Cardiac septum (tissue), 1 donor: ENCODE measurements around the gene LATS2. TPM values are rescaled to one million over a fixed set of nuclear protein-coding genes. Genes with fewer than 3 reads are reported as not detected.
A peak's percentile ranks its signal among the peaks of the same experiment; 100 is the strongest.

Experiments used
- DNase-seq: peaks from one replicate; pipeline ENCODE4 v3.0.0-alpha.2; 2020; ENCODE audit warnings: low spot score
- intact Hi-C: fragments of 100-400 bp; cut with DNase I; formaldehyde crosslinking; loops from one replicate; pipeline ENCODE4 v1.14.0; 2022
- total RNA-seq: library from RNA; stranded (reverse); fragmentation: NEBNext Ultra II Directional; extraction: Animal tissue kit (Norgen Biotek cat#: 25700); gene quantifications from one replicate; pipeline ENCODE4 v1.2.1, GENCODE V29; 2021
- donor health status: DM: no; HTN: no; CAD: no.

Gene LATS2
- total RNA-seq, 1 donor from 2014 or later = 27.8 TPM

DNA sequence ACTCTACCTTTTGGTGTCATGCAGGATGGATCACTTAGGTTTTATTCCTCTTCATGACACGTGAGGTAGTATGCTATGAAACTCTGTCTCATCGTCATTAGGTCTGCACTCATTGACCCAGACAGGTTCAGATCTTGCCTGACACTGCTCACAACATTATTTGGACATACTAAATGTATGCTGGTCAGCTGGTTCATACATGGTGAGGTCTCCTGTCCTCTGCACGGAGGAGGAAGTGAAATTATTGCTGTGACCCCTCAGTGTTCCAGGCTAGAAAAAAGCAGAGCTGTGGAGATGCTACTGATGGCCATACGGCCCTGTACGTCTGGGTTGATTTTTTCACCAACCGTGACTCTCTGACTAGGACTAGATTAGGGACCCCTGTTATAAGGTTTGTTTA is 35.8 kb downstream of the LATS2 start:
- intact Hi-C loops = no loop called here
- no peak for DNase-seq

DNA sequence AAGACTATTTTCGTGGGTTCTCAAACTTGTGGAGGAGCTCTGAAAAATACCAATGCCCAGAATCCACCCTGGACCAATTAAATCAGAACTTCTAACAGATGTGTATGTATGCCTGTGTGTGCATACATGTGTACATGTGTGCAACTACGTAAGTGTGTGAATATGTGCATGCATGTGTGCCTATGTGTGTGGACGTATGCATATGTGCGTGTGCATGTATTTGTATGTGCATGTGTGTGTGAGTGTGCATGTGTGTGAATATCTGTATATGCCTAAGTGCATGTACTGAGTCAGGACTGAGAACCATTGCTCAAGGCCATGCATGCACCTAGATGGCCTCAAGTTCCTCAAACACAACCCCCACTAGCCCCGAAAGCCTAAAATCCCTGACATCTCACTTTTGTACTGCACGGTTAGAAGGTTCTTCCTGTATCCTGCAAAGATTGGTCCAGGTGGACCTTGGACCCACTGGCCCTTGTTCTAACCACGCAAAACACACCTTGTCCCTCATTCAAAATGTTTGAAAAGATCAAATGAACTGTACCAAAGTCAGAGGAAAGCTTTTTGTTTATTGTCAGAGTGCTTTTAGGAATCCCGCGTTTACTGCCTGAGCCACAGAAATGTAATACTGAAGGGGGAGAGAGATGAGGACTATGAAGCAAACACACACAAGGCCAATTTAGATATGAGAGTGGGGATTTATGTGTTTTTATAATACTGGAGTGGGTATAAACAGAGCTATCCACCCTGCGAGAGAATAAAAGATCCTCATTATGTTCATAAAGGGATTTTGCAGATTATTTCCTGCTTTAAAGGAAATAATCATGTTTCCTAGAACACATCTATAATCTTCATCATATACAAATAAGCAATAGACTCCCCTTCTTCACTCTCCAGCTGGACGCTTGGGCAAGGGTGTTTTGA is 39.1 kb downstream of the LATS2 start:
- no peak for DNase-seq
- intact Hi-C loops = no loop called here

DNA sequence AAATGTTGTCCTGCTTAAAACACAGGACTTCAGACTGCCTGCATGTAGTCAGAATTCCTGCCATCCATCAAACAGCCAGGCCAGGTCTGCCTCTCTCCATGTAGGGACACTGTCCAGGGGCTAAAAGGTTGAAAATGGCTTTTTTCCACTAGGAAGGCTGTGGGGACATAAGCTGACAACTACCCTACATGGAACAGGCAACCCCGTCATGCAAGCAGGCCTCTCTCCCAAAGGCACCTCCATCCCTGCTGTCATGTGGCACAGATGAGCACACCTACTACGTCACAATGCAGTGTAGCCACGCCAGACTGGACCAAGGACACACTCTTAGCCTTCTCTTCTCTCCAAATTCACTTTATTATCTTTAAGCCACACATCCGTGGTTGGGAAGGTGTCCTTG is 40.8 kb downstream of the LATS2 start:
- intact Hi-C loops = no loop called here
- DNase-seq = no peak

DNA sequence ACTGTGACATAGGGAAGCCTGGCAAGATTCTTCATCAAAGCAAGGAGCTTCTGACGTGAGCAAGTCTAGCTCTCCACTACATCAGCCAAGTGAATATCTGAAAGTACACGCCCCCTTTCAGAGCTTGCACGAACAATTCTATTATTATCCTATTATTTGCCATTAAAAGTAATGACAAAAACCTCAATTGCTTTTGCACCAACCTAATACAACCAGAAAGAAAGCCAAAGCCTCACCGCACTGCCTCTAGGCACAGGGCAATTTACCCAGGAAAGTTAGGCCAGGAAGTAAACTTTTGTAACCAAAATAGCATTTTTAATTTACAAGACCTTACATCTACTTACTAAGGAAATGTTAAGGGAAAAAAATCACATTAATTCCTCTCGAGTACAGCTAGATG is 41.2 kb downstream of the LATS2 start:
- intact Hi-C loops = no loop called here
- no peak for DNase-seq

DNA sequence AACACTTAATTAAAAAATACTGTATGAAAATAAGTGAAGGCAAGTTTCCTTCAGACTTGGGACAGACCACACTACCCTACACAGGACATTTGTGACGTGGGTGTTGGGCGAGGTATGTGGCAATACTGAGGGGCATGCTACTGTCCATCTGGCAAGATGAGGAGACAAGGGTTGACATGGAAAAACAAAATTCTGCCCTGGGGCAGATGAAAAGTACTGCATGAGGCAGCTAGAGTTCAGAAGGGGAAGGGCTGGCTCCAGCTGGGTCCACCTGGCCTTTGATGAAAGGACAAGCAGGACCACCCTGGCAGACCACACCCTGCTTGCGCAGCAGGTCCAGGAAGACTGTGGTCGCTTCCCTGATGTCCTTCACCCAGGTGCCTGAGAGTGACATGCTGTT is 43.2 kb downstream of the LATS2 start:
- intact Hi-C loops = no loop called here
- peak; percentile 70 for DNase-seq

DNA sequence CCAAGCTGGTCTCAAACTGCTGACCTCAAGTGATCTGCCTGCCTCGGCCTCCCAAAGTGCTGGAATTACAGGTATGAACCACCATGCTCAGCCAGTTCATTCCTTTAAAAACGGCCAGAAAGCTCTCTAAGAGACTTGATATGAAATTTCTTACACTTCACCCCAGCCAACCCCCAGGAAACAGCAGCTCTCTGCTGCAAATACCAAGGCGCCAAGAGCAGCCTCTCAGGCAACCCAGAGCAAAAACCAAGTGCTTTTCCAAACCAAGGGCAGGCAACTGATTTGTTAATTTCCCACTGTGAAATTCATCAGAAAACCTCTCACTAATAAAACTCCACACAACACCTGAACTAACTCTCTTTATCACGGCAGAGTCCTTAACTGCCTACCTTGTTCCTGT is 44.9 kb downstream of the LATS2 start:
- peak; percentile 27 for DNase-seq
- intact Hi-C loops = no loop called here

DNA sequence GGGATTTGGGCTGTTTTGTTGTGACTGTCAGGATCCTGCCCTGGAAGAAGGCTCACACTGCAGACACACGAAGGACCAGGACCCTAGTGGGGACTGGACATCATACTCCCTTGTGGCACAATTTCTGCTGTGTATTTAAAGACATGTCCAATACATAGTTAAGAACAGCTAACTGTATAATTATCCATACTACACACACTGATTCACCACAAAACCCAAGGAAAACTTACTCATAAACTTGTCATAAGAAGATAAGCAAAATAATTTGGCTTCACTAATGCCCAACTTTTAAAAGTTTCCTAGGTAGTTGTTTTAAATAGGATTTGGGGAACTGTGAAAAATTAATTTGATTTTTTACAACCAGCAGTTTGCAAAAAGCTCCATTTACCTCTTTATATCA is 46.1 kb downstream of the LATS2 start:
- intact Hi-C loops = no loop called here
- peak; percentile 14 for DNase-seq

DNA sequence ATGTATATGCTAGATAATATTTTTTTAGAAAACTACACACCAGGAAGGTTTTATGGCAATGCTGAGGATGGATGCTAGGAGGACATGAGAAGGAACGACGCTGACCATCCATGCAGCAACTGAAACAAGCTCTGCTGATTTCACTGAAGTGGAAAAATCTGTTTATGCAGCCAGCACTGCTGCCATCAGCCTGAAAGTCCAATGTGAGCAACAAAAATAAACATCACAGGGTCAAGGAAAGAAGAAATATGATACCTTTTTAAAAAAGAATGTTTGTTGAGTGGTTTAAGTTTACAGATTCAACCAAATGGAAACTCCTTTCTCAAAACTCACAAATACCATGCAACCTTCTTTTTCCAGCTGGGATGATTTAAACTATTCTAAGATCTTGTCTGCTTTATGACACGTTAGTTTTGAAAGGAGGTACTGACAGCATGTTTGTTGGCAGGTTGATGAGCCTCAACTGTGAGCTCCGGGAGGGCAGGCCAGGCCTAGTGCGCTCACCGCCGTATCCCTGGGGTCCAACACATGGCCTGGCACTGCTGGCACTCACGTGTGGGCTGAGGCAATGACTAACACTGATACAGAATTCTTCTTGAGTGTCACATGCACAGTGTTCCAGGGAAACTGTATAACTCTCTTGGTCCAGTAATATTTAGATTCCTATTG is 46.8 kb downstream of the LATS2 start:
- intact Hi-C loops = no loop called here
- DNase-seq = peak; percentile 79

DNA sequence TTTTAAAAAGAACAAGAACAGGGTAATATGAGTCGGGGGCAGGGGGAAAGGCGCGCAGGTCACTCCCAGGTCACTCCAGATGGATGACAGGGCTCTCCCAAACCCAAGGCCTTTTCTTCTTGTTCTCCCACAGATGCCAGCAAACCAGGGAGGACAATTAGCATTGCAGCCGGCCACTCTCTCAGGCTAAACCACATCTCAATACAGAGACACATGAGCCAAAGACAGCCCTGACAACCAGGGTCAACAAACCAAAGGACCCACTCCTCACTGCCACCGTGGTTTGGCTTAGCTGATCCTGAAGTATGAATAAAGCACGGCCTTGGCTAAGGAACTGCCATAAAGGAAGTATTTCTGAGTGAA is 47.3 kb downstream of the LATS2 start:
- peak; percentile 63 for DNase-seq
- intact Hi-C loops = no loop called here

DNA sequence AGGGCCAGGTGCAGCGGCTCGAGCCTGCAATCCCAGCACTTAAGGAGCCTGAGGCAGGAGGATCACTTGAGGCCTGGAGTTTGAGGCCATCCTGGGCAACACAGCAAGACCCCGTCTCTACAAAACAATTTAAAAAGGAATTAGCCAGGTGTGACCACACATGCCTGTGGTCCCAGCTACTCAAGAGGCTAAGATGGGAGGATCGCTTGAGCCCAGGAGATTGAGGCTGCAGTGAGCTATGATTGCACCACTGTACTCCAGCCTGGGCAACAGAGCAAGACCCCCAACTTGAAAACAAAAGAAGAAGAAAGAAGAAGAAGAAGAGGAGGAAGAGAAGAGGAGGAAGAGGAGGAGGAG is 47.7 kb downstream of the LATS2 start:
- DNase-seq = peak; percentile 19
- intact Hi-C loops = no loop called here

DNA sequence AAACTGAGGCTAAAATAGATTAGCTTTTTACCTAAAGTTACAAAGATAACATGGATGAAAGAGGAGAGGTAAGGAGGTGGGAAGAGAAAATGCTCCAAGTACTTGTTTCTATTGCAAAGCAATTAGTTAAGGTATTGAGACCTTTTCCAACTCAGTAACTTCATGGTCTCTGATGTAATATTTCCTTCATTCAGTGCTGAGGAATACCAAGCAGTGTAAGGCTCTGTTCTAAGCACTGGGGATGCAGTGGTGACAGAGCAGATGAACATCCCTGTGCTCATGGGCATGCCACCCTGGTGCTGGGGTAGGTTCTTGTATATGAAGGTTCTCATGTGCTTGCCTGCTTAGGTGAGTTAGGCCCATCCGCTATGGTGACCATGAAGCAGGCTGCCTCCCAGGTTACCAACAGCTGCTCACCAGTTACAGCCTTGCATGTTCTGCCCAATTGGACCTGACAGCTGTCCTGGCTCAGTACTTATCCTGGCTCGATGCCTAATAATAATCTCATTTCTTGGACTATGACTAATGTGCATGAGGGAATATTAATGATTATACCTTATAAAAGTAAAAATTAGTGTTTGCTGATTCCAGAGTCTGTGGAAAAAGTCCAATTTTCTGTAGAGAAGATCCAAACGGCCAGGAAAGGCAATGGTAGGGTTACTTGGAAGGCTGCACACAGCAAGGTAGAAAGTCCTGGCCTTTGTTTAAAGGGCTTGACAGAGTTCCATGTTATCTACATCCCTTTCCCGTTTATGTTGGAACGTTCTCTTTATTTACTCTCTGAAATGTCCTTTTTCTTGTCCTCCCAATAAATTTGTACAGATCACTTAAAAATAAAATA is 48.3 kb downstream of the LATS2 start:
- intact Hi-C loops = no loop called here
- DNase-seq = peak; percentile 69

DNA sequence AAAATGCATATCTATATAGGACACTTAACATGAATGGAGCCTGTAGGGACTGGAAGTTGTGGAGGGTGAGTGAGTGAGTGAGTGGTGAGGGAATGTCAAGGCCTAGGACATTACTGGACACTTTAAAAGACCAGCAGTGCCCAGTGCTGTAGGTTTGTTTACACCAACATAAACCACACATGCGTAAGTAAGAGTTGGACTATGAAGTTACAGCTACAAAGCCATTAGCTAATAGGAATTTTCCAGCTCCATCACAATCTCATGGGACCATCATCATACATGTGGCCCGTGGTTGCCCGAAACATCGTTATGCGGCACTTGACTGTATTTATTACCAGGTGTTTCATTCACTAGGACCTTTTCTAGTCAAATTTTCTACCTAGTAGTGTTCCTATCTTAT is 49.2 kb downstream of the LATS2 start:
- peak; percentile 49 for DNase-seq
- intact Hi-C loops = no loop called here

DNA sequence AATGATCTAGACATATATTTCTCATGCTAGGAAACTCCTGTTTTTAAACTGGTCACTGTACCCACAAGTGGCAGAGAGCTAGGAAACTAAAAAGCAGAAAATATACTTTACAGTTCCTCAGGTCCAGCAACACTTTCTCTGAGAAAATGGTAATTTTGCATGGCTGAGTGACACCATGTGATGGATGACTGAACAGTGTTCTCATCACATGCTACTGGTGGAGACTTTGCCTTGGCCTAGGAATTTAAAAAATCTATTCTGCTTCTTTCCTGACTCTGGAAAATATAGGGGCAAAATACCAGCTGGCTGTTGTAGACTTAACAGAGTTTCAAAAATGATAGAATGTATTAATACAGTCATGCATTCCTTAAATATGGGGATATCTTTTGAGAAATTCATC is 50.0 kb downstream of the LATS2 start:
- intact Hi-C loops = no loop called here
- no peak for DNase-seq

DNA sequence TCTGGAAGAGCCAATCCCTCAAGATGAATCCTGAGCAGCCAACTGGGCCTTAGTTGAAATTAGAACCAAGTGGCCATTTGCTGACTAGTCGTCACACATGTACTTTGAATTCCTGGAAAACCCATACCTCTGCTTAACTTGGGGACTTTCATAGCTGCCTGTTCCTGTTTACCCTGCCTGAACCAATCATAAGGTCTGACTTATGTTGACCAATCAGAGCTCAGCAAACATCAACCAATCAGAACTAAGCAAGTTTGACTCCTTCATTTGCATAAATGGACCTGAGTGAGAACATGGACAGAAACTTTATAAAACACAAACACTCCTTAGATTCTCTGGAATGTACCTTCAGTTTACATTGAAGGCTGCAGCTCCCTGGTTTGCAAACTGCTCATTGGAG is 50.8 kb downstream of the LATS2 start:
- intact Hi-C loops = no loop called here
- DNase-seq = no peak

DNA sequence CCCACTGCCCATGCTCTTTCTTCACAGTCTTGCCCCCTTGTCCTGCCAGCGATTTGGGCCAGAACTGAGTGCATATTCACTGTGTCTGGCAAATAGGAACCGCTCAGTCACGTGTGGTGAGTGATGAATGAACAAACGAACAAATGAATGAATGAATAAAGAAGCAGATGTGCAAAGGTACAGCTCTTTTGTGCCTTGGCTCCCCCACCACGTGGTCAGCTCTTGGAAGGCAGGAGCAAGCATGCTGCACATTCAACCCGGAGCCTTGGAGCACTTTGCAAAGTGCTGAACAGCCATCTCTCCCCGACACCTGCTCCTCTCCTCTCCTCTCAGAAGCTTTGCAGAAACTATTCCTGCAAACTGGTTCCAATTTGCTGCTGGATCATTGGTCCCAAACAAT is 52.4 kb downstream of the LATS2 start:
- peak; percentile 54 for DNase-seq
- intact Hi-C loops = no loop called here

DNA sequence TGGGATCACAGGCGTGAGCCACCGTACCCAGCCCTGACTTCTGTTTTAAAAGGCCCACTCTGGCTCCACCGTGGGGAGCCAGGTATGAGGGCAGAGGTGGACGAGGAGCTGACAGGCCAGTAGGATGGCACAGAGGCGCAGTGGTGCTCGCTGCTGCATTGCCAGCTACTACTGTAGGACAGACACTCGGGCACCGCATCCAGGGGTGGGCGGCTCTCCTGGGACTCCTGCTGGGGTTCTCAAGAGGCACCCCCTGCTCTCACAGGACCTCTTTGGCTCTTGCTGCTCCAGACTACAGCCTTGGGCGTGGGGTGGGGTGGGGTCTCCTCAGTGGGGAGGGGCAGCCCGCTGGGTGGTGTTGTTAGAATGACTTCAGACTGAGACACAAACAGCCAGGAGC is 53.4 kb downstream of the LATS2 start:
- peak; percentile 61 for DNase-seq
- intact Hi-C loops = no loop called here

DNA sequence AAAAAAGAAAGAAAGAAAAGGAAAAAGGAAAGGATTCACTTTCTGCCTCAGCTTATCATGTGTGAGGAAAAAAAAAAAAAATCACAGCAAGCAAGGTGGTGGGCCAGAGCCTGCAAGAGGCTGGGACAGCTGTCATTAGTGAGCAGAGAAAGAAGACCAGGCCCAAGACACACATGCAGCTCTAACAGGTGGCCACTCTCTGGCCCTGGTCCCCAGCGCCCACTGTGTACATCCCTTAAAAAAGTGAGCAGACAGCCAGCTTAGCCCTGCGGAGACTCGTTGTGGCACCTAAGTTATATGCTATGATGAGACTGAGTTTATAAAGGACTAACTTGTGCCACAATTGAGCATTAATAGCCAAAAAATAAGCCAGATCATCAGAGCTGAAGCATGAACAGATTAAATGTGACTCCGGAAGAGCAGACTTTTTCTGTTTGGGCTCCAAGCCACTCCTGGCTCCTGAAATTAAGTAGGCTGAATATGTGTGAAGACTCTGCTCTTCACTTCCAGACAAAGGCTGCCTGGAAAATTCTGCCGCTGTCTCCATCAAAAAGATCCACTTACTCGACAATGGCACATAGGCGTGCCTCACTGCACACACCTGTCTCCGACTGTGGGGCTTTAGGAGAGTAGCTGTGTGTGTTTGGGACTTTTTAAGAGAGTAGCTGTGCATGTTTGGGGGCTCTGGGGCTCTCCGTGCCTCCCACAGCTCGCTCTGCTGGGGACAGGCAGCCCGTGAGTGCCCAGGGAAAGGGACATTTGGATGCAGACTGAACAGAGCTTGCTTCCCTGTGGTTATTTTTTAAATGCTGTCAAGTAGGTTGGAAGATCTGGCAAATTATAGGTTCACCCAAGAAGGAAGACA is 55.0 kb downstream of the LATS2 start:
- DNase-seq = no peak
- intact Hi-C loops = no loop called here

DNA sequence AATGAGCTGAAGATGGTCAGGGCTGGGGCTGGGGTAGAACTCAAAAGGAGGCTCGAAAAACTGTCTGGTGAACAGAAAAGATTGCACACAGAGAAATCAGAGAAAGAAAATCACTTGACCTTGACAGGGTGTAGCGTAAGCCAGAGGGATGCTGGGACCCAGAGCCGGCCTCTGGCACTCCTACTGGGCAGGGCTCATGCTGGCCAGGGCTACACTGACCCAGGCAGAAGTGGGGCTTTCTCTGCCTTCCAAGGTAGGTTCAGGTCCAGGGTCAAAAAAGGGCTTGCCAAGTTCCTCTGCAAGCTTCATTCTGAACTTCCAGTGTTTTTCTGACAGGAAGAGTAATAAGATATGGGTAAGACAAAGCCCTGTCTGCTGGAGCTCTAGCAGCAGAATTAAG is 56.2 kb downstream of the LATS2 start:
- intact Hi-C loops = no loop called here
- no peak for DNase-seq

DNA sequence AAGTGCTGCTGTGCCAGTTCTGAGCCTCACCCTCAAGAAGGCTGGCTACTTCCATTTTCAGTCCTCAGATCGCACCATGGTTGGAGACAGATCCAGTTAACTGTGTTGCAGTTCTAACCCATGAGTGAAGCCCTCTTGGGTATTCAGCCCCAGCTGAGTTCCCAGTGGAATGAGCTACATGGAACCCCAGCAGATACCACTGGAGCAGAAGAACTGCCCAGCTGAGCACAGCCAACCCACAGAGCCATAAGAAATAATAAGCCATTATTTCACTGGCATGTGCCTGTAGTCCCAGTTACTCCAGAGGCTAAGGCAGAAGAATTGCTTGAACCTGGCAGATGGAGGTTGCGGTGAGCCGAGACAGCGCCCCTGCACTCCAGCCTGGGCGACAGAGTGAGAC is 59.9 kb downstream of the LATS2 start:
- intact Hi-C loops = no loop called here

DNA sequence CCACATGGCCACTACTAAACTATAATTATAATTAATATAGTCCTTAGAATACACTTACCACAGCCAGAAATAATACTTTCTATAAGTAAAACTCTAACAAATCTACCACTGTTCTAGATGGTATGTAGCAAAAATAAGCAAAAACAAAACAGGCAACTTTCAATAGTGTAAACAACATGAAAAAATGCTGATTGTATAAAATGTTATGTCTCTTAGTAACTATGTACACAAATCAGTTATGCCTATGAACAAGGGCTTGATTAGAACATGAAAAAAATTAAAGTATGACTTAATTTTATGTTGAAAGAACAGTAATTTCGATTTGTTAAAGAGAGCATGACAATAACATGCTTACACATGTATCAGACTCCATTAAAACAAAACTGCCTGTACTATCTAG is 60.7 kb downstream of the LATS2 start:
- intact Hi-C loops = no loop called here
- DNase-seq = no peak

More for the DNA sequence above, 59.9 kb downstream of the LATS2 start:
- no peak for DNase-seq
